Activated CD4-positive, alpha-beta T cell treated with anti-CD3 and anti-CD28 coated beads for 4 hours (primary cell): ENCODE measurements around the gene PGD.

Experiments
- DNase-seq, 2 donors: peaks; one replicate each; pipeline ENCODE4 v3.0.0-alpha.2; 2020

Gene PGD

DNA sequence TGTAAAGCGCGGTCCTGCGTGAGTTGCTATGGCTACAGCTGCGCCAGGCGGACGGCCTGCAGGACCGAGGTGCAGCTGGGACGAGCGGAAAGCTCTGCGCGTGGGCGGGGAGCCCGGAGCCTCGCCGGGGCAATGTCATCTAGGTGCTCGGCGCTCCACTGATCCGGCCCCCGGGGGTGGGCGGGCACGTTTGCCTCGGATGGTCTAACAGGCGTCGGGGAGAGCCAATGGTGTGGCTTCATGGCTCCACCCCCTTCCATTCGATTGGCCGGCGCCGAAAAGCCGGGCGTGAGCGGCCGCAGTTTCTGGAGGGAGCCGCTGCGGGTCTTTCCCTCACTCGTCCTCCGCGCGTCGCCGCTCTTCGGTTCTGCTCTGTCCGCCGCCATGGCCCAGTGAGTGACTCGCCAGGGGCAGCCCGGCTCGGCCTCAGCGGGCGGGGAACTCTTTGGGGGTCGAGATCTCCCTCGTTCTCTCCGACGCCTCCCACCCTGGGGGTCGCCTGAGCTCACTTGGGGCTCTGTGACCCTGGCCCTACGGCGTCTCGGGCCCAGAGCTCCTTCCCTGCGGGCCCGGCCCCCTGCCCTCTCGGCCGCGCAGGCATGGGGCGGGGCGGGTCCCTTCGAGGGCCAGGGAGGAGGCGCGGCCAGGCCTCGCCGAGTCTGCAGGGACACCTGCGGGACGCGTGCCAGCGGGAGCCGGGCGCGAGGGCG, at the start of gene PGD:
Gene PGD (plus strand): TSS at position 331 of the 710 bp plus-strand sequence. CDS start 54 bp downstream, at position 385.
- DNase-seq: peak; percentile 96 to 97

DNA sequence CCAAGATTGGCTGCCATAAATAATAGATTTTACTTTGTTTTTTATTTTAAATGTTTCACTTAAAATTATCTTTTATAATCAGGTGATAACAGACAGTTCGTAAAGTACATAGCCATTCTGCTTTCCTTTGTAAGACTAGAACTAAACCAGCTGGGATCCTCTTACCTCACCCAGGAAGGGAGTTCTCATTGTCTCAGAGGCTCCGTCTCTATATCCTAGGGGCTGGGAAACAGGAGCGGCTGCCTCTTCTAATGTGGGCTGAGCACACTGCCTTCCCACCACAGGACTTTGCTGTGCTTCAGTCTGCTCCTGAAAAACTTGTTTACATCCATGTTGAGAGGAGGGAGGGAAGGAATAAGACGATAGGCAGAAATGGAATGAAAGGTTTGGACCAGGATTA, 45.6 kb upstream of the PGD start:
- DNase-seq: no peak

DNA sequence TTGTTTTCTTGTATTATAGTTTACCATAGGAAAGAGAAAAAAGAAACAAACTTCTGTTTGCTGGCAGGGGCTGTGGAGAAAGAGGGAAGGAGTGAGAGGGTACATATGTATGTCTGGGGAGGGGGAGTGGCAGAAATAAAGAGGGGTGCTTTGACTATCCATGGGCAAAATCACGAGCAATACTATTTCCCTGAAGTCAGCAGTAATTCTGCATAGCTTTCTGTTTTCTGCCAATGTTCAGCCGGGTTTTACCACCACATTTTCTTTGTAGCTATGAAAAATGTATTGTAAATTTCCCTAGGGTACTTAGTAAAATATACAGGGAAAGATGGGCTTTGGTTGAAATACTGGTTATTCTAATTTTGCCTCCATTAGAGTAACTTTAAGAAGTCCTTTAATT, 45.2 kb upstream of the PGD start:
- DNase-seq: no peak

- DNase-seq: no peak
Observed at GRCh38 chr1:10360045-10360444, 38.8 kb upstream of the PGD start.

DNA sequence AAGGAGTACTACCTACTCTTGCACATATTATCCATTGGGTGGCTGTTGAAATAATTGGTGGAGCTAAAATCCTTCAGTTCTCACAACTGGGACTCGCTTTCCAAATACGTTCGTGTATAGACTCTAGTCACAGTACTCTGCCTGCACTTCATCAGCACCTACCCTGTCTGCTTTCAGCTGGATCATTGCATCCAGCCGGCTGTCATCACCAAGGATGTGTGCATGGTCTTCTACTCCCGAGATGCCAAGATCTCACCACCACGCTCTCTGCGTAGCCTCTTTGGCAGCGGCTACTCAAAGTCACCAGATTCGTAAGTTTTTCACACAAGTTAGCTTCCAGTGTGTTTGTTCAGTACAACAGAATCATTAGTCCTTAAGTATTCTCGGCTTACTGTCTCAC, 37.3 kb upstream of the PGD start:
- no peak for DNase-seq

DNA sequence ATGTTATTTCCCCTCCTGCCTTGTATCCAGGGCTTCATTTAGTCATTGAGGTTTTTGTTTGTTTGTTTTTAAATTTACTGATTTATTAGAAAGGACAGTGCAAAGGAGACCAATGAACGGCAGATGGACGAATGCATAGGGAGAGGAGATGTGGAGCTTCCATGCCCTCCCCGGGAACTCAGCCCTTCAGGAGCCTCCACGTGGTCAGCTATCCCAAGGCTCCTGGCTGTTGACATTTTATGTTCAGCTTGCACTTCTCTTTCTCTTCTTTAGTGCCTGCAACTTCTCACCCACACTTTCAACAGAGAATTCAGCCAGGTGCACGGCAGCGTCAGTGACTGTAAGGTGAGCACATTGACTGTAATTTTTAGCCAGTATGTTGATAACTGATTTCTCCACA, 30.7 kb upstream of the PGD start:
- no peak for DNase-seq

DNA sequence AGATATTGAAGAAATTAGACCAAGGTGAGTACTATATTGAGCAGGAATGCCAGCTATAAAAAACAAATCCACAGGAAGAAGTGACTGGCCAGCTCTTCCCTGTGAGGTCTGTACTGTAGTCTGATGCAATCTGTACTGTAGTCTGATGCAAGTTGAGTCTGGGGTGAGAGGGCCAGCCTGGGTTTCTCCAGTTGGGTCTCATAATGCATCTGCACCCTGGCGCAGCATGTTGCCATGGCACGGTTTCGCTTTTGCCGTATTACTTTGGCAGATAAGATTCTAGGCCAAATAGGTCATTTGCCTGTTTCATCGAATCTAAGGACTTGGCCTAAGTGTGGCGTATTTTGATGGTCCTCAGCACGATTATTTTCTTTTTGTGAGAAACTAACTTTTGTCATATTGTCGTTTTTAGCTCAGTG, 24.4 kb upstream of the PGD start:
- DNase-seq: no peak

DNA sequence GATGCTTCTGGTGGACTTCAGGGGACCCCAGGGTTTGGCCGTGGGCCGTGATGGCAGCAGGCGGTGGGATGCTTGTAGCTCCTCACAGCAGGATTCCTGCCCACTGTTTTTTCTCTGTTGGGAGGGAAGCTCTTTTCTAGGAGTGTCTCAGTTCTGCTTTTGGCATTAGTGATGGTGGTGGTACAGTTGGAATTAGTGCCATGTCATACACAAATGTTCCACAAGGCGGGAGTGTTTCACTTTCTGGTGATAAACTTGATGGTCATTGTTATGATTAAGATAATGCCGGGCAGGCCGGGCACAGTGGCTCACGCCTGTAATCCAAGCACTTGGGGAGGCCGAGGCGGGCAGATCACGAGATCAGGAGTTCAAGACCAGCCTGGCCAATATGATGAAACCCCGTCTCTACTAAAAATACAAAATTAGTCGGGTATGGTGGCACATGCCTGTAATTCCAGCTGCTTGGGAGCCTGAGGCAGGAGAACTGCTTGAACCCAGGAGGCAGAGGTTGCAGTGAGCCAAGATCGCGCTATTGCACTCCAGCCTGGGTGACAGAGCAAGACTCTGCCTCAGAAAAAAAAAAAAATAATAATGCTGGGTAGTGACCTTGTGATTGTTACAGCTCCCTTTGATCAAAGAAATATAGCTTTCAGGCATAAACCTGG, 21.4 kb upstream of the PGD start:
- peak; percentile 6 to 10 for DNase-seq

GRCh38 chr1:10378081-10378841, 20.6 kb upstream of the PGD start:
- DNase-seq: no peak

GRCh38 chr1:10379101-10379620, 19.7 kb upstream of the PGD start:
- no peak for DNase-seq

DNA sequence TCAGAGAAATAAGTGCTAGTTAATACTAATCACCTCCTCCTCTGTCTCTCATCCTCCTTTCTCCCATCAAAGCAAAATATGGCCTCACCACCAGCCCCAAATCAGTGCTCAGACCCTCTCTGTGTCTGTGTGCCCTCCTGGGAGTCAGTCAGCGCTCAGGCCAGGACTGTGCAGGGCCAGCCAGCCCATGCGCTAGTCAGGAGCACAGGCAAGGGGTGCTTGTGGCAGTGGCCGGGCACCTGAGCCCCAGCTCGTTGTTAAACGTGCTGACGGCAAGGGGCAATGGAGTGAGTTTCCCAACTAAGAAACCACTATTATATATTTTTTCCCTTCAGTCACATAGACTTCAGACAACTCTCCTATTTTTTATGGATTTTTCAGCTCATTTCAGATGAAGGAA, 19.2 kb upstream of the PGD start:
- DNase-seq: no peak

DNA sequence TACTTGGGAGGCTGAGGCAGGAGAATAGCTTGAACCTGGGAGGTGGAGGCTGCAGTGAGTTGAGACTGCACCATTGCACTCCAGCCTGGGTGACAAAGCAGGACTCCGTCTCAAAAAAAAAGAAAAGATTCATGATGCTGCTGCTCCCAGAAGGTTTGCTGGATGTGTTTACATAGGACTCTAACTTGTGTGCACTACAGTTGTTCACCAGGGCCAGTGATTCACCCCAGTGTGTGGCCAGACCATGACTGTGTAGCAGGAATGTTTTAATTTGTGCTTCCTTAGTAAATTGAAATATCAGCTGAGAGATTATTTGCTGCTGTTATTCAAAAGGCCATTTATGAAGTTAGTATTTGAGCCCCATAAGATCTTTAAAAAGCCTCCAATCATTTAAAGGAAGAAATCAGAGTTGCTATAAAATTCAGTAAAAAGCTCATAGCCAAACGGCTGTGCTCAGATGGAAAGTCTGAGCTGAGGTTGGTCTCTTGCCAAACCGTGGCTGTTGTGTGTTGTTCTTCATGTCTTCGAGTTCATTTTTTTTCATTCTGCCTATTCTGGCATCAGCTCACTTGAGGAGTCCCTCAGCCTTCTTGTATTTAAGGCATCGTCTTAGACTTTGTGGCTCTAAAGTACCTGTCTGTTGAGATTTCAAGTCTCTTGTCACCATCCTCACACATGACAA, 18.1 kb upstream of the PGD start:
- no peak for DNase-seq

- DNase-seq: no peak
Observed at GRCh38 chr1:10383630-10384029, 15.2 kb upstream of the PGD start.

- no peak for DNase-seq
Observed at GRCh38 chr1:10384219-10384618, 14.6 kb upstream of the PGD start.

- DNase-seq: no peak
Observed at GRCh38 chr1:10386761-10387676, 11.8 kb upstream of the PGD start.

DNA sequence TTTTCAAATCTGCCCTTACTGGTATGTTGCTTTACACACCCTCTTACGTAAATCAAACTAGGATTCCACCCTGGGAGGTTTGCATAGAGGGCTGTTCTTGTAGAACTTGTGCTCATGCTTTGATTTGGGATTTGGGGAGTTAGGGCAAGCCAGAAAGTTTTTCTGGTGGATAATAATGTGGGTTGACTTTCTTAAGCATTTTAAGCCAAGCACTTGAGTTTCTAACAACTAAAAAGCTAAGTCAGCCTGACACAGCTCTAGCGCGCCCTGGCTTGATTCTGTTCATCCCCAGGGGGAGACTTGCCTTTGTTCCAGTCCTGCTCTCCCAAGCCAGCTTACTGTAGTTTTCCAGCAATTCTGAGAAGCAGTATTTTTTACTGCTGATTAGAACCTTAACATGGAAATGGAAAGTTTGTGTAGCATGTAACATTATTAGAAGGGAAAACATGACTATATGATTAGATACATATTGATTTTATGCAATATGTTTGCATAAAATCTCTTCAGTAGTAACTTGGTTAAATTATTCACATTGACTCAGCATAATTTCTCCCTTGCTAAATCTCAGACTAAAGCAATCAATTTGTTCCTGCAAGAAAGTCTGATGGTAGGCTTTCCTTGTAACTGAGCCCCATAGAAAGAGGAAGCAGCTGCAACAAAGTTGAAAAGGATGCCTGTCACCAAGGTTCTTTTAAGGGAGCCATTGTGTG, 11.0 kb upstream of the PGD start:
- no peak for DNase-seq

GRCh38 chr1:10388387-10388715, 10.5 kb upstream of the PGD start:
- DNase-seq: no peak

DNA sequence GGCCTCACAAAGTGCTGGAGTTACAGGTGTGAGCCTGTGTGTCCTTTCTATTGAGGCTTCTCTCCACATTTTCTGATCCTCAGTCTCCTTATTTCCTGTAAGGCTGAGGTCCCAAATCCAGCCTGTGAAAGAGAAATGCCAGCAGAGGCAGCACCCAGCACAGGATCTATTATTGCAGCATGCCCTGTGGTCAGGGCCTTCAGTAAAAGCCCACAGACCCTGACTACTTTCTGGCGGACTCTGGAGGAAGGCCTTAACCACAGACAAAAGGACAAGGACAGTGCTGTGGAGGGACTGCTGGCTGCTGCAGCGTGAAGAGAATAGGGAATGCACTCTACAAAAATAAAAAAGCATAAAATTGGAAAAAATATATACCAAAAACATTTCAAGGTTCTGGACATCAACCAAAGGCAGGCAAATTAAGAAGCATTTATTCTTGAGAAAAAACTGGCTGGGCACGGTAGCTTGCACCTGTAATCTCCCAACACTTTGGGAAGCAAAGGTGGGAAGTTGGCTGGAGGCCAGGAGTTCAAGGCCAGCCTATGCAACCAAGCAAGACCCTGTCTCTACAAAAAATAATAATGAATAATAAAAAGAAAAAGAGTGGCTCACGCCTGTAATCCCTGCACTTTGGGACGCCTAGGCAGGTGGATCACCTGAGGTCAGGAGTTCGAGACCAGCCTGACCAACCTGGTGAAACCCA, 9.4 kb upstream of the PGD start:
- no peak for DNase-seq

DNA sequence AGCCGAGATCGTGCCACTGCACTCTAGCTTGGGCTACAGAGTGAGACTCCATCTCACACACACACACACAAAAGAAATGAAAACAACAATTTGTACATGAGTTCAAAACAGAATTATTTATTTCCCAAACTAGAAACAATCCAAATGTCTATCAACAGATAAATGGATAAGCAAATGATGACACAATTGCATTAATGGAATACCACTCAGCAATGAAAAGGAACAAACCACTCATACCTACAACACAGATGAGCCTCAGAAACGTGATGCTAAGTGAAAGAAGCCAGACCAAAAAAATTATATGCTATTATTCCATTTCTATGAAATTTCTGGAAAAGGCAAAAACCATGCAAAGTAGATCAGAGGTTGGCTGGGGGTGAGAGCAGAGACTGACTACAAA, 2.0 kb upstream of the PGD start:
- DNase-seq: no peak

GRCh38 chr1:10398278-10398733, 558 bp upstream of the PGD start:
- DNase-seq: no peak
